ENCODE measurements around the gene CFAP46. TPM values are rescaled to one million over a fixed set of nuclear protein-coding genes. Genes with fewer than 3 reads are reported as not detected.

Gene CFAP46
- total and polyA plus RNA-seq, 9 of the 15 experiments (the other 6 are each of a cell fraction or from before 2014, with no cell fraction given): not detected

GRCh38 chr10:132779549-132780294 is 162.6 kb downstream of the CFAP46 start (continued):
- TF ChIP-seq ZNF639 (CRISPR knock-in tag; conservative IDR thresholded peaks at IDR 0.05 in 1 of 2, IDR thresholded peaks at IDR 0.05 in 1 of 2) (no peak), CCAR2 (IDR thresholded peaks at IDR 0.05; ENCODE audit: low read depth, low read length) (no peak)

- H3K4me3 ChIP-seq: no peak overlapping the region
- BruUV-seq (replicated peaks): no TSS peak
- no peak overlapping the region for H3K27ac ChIP-seq (ENCODE audit: extremely low read depth, low read depth, low read length)
- H3K9ac ChIP-seq (ENCODE audit: insufficient read depth in 1 of 2, low read depth in 2 of 2, low read length in 2 of 2): no peak overlapping the region; a peak in 1 of 4 replicates
- no peak overlapping the region for H3K4me2 ChIP-seq (ENCODE audit: insufficient read depth, low read length)
- ChIA-PET CTCF (ENCODE audit: low intra/inter-chr PET ratio) (no interaction called here), POLR2A (no interaction called here)
- H3K27me3 ChIP-seq (ENCODE audit: control insufficient read depth in 2 of 2, insufficient read depth in 2 of 2, low read length in 2 of 2): no peaks in the 10 kb centered on the region
- FAIRE-seq (no peak), DNase-seq (ENCODE audit: extremely low read depth in 1 of 4, low spot score in 3 of 4) (no peak), ATAC-seq (no peak)
- no peaks in the 10 kb centered on the region for H3K79me2 ChIP-seq (ENCODE audit: control insufficient read depth, insufficient read depth, low read length)
- in situ Hi-C loops (cut with MboI) (no loop called here), intact Hi-C loops (cut with micrococcal nuclease) (no loop called here)
- no peaks in the 10 kb centered on the region for H3K4me1 ChIP-seq (replicated peaks in 1 of 2; ENCODE audit: control insufficient read depth in 2 of 2, insufficient read depth in 2 of 2, low read length in 2 of 2)
- no peaks in the 10 kb centered on the region for H3K36me3 ChIP-seq (ENCODE audit: control insufficient read depth, insufficient read depth, low read length)
- H4K20me1 ChIP-seq (replicated peaks; ENCODE audit: control insufficient read depth, insufficient read depth, low read length): no peaks in the 10 kb centered on the region
- no peaks in the 10 kb centered on the region for H3K9me1 ChIP-seq (ENCODE audit: control insufficient read depth, insufficient read depth, low read length)
- H3K9me3 ChIP-seq (replicated peaks; ENCODE audit: control insufficient read depth, insufficient read depth, low read depth, low read length): no peaks in the 10 kb centered on the region
- WGBS (ENCODE audit: insufficient coverage, low coverage, missing lambda C conversion rate): 100% methylated on average over 2 of the region's 14 CpGs
- H2AFZ ChIP-seq (ENCODE audit: low read depth, low read length): no peak overlapping the region
- TF ChIP-seq ZNF583 (CRISPR knock-in tag; IDR thresholded peaks at IDR 0.05) (no peak), NCOA1 (IDR thresholded peaks at IDR 0.05; ENCODE audit: low read depth) (no peak), TCFL5 (CRISPR knock-in tag; conservative IDR thresholded peaks at IDR 0.05) (no peak), PRPF4 (IDR thresholded peaks at IDR 0.05; ENCODE audit: insufficient read depth, low read depth, low read length, poor library complexity, severe bottlenecking) (no peak), GATA2 (CRISPR knock-in tag; IDR thresholded peaks at IDR 0.05) (no peak), IRF9 (tag; IDR thresholded peaks at IDR 0.05) (no peak), ZNF695 (CRISPR knock-in tag; IDR thresholded peaks at IDR 0.05) (no peak), E2F8 (IDR thresholded peaks at IDR 0.05; ENCODE audit: low read depth, partially characterized antibody) (no peak), ZNF184 (CRISPR knock-in tag; IDR thresholded peaks at IDR 0.05) (no peak), ZNF79 (CRISPR knock-in tag; IDR thresholded peaks at IDR 0.05; ENCODE audit: low read depth) (no peak), ZBTB2 (IDR thresholded peaks at IDR 0.05) (no peak), ADNP (tag; IDR thresholded peaks at IDR 0.05) (no peak)
Observed at GRCh38 chr10:132777441-132777840, 164.9 kb downstream of the CFAP46 start.
